GM12878 (cell line): ENCODE results near the gene B9D1. TPM values are rescaled to one million over a fixed set of nuclear protein-coding genes. Genes with fewer than 3 reads are reported as not detected.

Experiments used
- ATAC-seq: fragments of 200-7000 bp; cut with Tn5 transposase; 3 replicates; pipeline ENCODE4 v1.9.1; 2020; ENCODE audit warnings: mild to moderate bottlenecking, moderate library complexity
- BruUV-seq: library from RNA; stranded (reverse); fragments of 400-500 nt; replicated peaks from 2 replicates; lab custom pipeline; 2021; lab: Mats Ljungman, UMichigan
- CTCF ChIA-PET: fragments of 300-600 bp; sonication (Branson Sonifier 250); formaldehyde crosslinking; extraction: SDS; loops from one replicate; lab custom pipeline; 2021; ENCODE audit warnings: inconsistent platforms; lab: Yijun Ruan, JAX
- POLR2A ChIA-PET: fragments of 350-600 bp; formaldehyde crosslinking; extraction: SDS; loops from one replicate; lab custom pipeline; 2021; ENCODE audit warnings: inconsistent platforms; lab: Charles Lee
- RAD21 ChIA-PET: fragments of 300-600 bp; sonication (Branson Sonifier 250); formaldehyde crosslinking; loops from one replicate; lab custom pipeline; 2023; ENCODE audit warnings: antibody characterized with exemption; ENCODE audit not compliant: unreplicated experiment; lab: Charles Lee
- SMC1A ChIA-PET: fragments of 300-600 bp; sonication (Branson Sonifier 250); formaldehyde crosslinking; loops from one replicate; lab custom pipeline; 2023; ENCODE audit not compliant: unreplicated experiment, uncharacterized antibody; lab: Charles Lee
- DNase-seq: peaks from one replicate; pipeline ENCODE4 v3.0.0-alpha.2; 2011; ENCODE audit warnings: low read depth, low spot score
- FAIRE-seq: peaks from 3 replicates; lab custom pipeline; 2011; peaks lifted over from hg19 to GRCh38; lab: Jason Lieb, UNC
- H2AFZ ChIP-seq: 2 replicates; pipeline ENCODE4 v1.6.0; 2011; ENCODE audit warnings: low read depth, low read length, control low read depth; ENCODE audit not compliant: control insufficient read depth
- H3K27ac ChIP-seq: 2 replicates; pipeline ENCODE4 v1.5.1; 2011; ENCODE audit warnings: control low read depth; ENCODE audit not compliant: control insufficient read depth, insufficient read depth
- H3K27me3 ChIP-seq, 2 experiments: replicated peaks in 1 of 2; 2 replicates each; pipeline versions ENCODE4 v1.6.0 to v1.6.1; 2011; ENCODE audit warnings: low read length in 1 of 2; ENCODE audit not compliant: control insufficient read depth in 2 of 2, insufficient read depth in 2 of 2
- H3K36me3 ChIP-seq, 2 experiments: 2 replicates each; pipeline ENCODE4 v1.5.1; 2011; ENCODE audit warnings: low read length in 1 of 2; ENCODE audit not compliant: control insufficient read depth in 2 of 2, insufficient read depth in 2 of 2
- H3K4me1 ChIP-seq: 2 replicates; pipeline ENCODE4 v1.6.1; 2011; ENCODE audit warnings: mild to moderate bottlenecking, low read length, moderate library complexity, mixed read lengths; ENCODE audit not compliant: control insufficient read depth, insufficient read depth
- H3K4me2 ChIP-seq: 2 replicates; pipeline ENCODE4 v1.6.0; 2011; ENCODE audit warnings: control low read depth; ENCODE audit not compliant: control insufficient read depth, insufficient read depth
- H3K4me3 ChIP-seq: fragments of 200-600 bp; sonication (generic); 2 replicates; pipeline ENCODE4 v1.5.1; 2016
- H3K79me2 ChIP-seq: 2 replicates; pipeline ENCODE4 v1.6.0; 2011; ENCODE audit warnings: low read length; ENCODE audit not compliant: control insufficient read depth, insufficient read depth
- H3K9ac ChIP-seq: 2 replicates; pipeline ENCODE4 v1.8.0; 2011; ENCODE audit warnings: low read length, control low read depth, mixed read lengths; ENCODE audit not compliant: control insufficient read depth, insufficient read depth
- H3K9me3 ChIP-seq: replicated peaks from 3 replicates; pipeline ENCODE4 v1.5.1; 2011; ENCODE audit warnings: mild to moderate bottlenecking, low read length; ENCODE audit not compliant: control insufficient read depth, insufficient read depth
- H4K20me1 ChIP-seq: 2 replicates; pipeline ENCODE4 v1.6.0; 2011; ENCODE audit not compliant: control insufficient read depth, insufficient read depth
- BCL3 ChIP-seq: IDR thresholded peaks from 2 replicates; pipeline ENCODE4 v1.6.1; 2011; ENCODE audit warnings: borderline replicate concordance, low read depth, mild to moderate bottlenecking, moderate library complexity, low read length; ENCODE audit not compliant: insufficient read depth, poor library complexity, severe bottlenecking
- BHLHE40 ChIP-seq, 2 experiments: fragments of 450-650 bp in 1 of 2; IDR thresholded peaks; 2 replicates each; pipeline ENCODE4 v1.6.1; 2011 to 2017; ENCODE audit warnings: low read depth in 2 of 2, borderline replicate concordance in 1 of 2, improper control_type of control experiment in 1 of 2, low read length in 1 of 2, mild to moderate bottlenecking in 1 of 2
- CEBPB ChIP-seq, 2 experiments: fragments of 150-350 bp in 1 of 2; IDR thresholded peaks; 2 replicates each; pipeline ENCODE4 v1.6.1; 2012 to 2014; ENCODE audit warnings: low read depth in 2 of 2, low read length in 2 of 2, borderline replicate concordance in 1 of 2, inconsistent platforms in 1 of 2
- CREM ChIP-seq: IDR thresholded peaks from 2 replicates; pipeline ENCODE4 v1.6.1; 2014; ENCODE audit warnings: antibody characterized with exemption, low read depth
- KLF5 ChIP-seq: fragments of 450-650 bp; IDR thresholded peaks from 2 replicates; pipeline ENCODE4 v1.6.1; 2014; ENCODE audit warnings: mild to moderate bottlenecking; ENCODE audit not compliant: partially characterized antibody
- POLR2A ChIP-seq: IDR thresholded peaks from 2 replicates; pipeline ENCODE4 v1.6.1; 2011; ENCODE audit warnings: low read depth, mild to moderate bottlenecking, low read length
- SPI1 ChIP-seq: IDR thresholded peaks from 2 replicates; pipeline ENCODE4 v1.6.1; 2011; ENCODE audit warnings: low read depth, mild to moderate bottlenecking, low read length, moderate library complexity, borderline replicate concordance; ENCODE audit not compliant: insufficient read depth
- STAT3 ChIP-seq: IDR thresholded peaks from 2 replicates; pipeline ENCODE4 v1.6.1; 2011; ENCODE audit warnings: low read depth, low read length, improper control_type of control experiment
- TCF7 ChIP-seq: IDR thresholded peaks from 2 replicates; pipeline ENCODE4 v1.6.1; 2014; ENCODE audit warnings: antibody characterized with exemption, borderline replicate concordance
- WRNIP1 ChIP-seq: IDR thresholded peaks from 2 replicates; pipeline ENCODE4 v1.6.1; 2011; ENCODE audit warnings: low read depth, low read length, improper control_type of control experiment, borderline replicate concordance
- ZBTB33 ChIP-seq: fragments of 450-650 bp; IDR thresholded peaks from 2 replicates; pipeline ENCODE4 v1.6.1; 2017; ENCODE audit warnings: mild to moderate bottlenecking
- ZNF217 ChIP-seq: fragments of 450-650 bp; IDR thresholded peaks from 2 replicates; pipeline ENCODE4 v1.6.1; 2017; ENCODE audit warnings: antibody characterized with exemption, mild to moderate bottlenecking
- ZNF24 ChIP-seq: fragments of 450-650 bp; IDR thresholded peaks from 2 replicates; pipeline ENCODE4 v1.6.1; 2017; ENCODE audit warnings: antibody characterized with exemption, mild to moderate bottlenecking
- WGBS: methylation state at CpG from one replicate; pipeline ENCODE4 v1.1.6; 2016; ENCODE audit warnings: low lambda C conversion rate; ENCODE audit not compliant: insufficient replicate concordance, insufficient coverage; ENCODE audit errors: missing lambda C conversion rate; 5-methylcytosine and 5-hydroxymethylcytosine counted together
- in situ Hi-C: fragments of 300-500 bp; cut with MboI; formaldehyde crosslinking; loops from 9 replicates; pipeline ENCODE4 v1.14.3; 2018; ENCODE audit warnings: mixed read lengths
- intact Hi-C: fragments of 100-400 bp; cut with micrococcal nuclease; formaldehyde crosslinking; loops from one replicate; pipeline ENCODE4 v1.14.2; 2022; ENCODE audit not compliant: unreplicated experiment
- polyA plus RNA-seq, 11 experiments: library from polyadenylated mRNA; depleted of rRNA in 4 of 11; unstranded in 6 of 11; stranded (reverse) in 5 of 11; fragments of >200 nt; fragmentation: Nextera tagmentation in 4 of 11; fragmentation: Illumina TruSeq in 1 of 11; extraction: Ambion mirVana in 4 of 11; extraction: Trizol in 1 of 11; gene quantifications; 1 replicate in 1 of 11; 2 replicates in 10 of 11; pipeline versions ENCODE4 v1.2.1 to v1.2.3, GENCODE V29; 2011 to 2016; ENCODE audit warnings: inconsistent platforms in 2 of 11, missing spikeins in 2 of 11, low read depth in 1 of 11
- total RNA-seq, 4 experiments: library from RNA; depleted of rRNA in 3 of 4; stranded (reverse); fragments of >200 nt in 3 of 4; fragmentation: Illumina TruSeq in 1 of 4; extraction: Trizol in 1 of 4; gene quantifications; 2 replicates each; pipeline versions ENCODE4 v1.2.1 to v1.2.3, GENCODE V29; 2013 to 2021

B9D1 gene
- total and polyA plus RNA-seq, 10 of the 15 experiments (the other 5 are each of a cell fraction or from before 2014, with no cell fraction given), result 5.9 to 18.3 (median 9.8) TPM

GRCh38 chr17:19322861-19323260 is 39.7 kb downstream of the B9D1 start (continued):
- TF ChIP-seq WRNIP1 (no peak), ZBTB33 (no peak), STAT3 (no peak), SPI1 (no peak)

- intact Hi-C loops, result no loop called here
- Histone ChIP-seq H4K20me1 (no peaks in the 10 kb centered on the region), H3K9me3 (no peaks in the 10 kb centered on the region), H3K4me2 (no peak overlapping the region), H3K4me3 (no peak overlapping the region), H3K27ac (no peak overlapping the region), H3K9ac (no peak overlapping the region), H3K79me2 (no peaks in the 10 kb centered on the region), H3K27me3 (no peaks in the 10 kb centered on the region), H2AFZ (no peak overlapping the region), H3K4me1 (no peaks in the 10 kb centered on the region), H3K36me3 (no peaks in the 10 kb centered on the region)
- in situ Hi-C loops, result no loop called here
- DNase-seq, result no peak
- no TSS peak for BruUV-seq
- ChIA-PET POLR2A (interaction anchor here (0.6 kb wide), 2 partner anchors 27 to 254 kb away, joined by 3 to 5 read pairs; no protein-coding TSS in a partner anchor), RAD21 (interaction anchor here (0.7 to 1.1 kb wide), 2 partner anchors 16 to 32 kb away, joined by 3 to 4 read pairs; no protein-coding TSS in a partner anchor), SMC1A (interaction anchor here (0.6 to 1.5 kb wide), 2 partner anchors 16 to 37 kb away, joined by 3 to 4 read pairs; no protein-coding TSS in a partner anchor), CTCF (interaction anchor here (0.9 to 5.3 kb wide), 4 partner anchors 9 to 41 kb away, joined by 3 to 20 read pairs (median 5); partner anchors contain the start of gene B9D1)
- FAIRE-seq, result no peak
- TF ChIP-seq CREM (no peak), POLR2A (no peak), BHLHE40 (IDR thresholded peaks at IDR 0.05; ENCODE audit: borderline replicate concordance in 1 of 2, low read depth in 2 of 2, low read length in 1 of 2) (no peak), KLF5 (no peak), TCF7 (no peak), BCL3 (no peak), ZNF24 (no peak), CEBPB (IDR thresholded peaks at IDR 0.05; ENCODE audit: borderline replicate concordance in 1 of 2, low read depth in 2 of 2, low read length in 2 of 2) (no peak), ZNF217 (no peak)
- ATAC-seq, result no peak
- 56% methylated on average over 5 of the region's 5 CpGs for WGBS
Observed at GRCh38 chr17:19322129-19322505, 40.4 kb downstream of the B9D1 start.
